HG03439 (cell line): ENCODE measurements around the gene CCDC9B.

Experiments
- ATAC-seq: cut with Tn5 transposase; IDR thresholded peaks from one replicate; pipeline ENCODE4 v1.9.1; 2021; ENCODE audit warnings: mild to moderate bottlenecking, moderate library complexity; ENCODE audit not compliant: unreplicated experiment

CCDC9B gene

DNA sequence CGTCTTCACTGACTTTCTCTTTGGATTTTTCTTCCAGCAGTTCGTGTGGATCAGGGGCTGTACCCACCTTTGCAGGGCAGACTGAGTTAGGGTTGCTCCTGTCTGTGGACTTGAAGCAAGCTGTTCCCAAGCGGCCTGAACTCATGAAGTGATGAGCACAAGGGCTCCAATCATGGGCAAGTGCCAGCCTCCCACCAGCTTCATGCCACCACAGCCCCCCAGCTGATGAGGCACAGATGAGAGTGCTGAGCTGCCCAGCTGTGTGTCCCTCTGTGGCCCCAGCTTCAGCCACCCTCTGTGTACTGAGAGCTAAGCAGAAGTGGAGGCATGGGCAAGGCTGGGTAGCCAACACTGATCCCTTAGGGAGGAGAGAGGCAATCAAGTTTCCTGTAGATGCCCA is 29.7 kb downstream of the CCDC9B start:
- no peak for ATAC-seq

DNA sequence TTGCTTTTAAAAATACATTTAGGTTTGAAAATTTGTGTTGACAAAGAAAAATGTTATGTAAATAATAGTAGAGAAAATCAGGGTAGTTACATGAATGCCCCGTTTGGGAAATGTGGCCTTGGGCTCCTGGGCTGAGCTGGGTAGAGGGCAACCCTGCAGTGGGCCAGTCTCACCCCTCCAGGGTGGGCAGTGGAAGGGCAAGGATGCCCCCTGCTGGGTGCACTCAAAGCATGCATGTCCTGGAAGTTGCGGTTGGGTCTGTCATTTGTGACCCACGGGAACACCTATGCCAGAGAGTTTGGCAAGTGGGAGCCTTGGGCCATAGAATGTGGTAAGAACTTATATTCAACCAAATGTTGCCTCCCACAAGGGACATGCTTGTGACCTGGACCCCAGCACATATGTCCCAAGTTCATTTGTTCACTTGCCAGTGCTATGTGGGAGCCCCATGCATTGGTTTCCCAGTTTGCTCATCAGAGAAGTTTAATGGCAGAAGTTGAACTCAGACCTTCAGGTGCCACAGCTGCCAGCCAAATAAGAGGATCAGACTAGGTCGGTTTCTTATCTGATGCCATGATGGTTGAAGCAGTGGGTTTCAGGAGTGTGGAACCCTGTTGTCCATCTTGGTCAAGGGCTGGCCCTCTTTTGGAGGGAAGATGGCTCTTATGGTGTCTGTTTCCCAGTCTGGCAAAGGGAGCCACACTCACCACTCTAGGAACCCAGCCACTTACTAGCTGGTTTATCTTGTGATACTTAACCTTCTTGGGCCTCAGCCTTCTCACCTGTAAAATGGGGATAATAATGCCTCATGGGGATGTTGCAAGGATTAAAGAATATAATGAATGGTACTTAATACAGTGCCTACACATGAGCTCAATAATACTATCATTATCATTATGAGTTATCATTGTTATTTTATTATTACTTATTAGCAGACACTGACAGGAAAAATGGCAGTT is 30.5 kb downstream of the CCDC9B start:
- ATAC-seq, result no peak

DNA sequence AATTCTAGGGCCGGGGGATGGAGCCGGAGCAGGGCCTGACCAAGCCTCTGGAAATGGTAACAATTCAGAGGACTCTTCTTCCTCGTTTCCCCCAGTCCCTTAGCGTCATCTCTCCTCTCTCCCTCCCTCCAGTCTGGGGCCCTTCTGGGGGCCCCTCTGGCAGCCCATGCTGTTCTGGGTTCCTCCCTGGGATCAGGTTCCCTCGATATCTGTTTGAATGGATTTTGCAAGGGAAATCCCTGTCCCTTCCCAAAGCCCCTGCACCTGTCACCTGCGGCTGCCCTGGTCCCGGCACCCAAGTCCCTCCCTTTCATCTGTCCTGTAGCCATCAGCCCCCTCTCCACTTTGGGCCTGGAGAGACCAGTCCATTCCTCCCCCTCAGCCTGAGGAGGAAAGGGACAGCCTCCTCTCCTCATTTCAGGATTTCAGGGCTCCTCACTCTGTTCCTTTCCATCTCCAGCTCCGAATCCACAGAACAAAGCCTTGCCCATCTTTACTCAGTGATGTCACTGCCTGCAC is 31.3 kb downstream of the CCDC9B start:
- ATAC-seq, result no peak

GRCh38 chr15:40307421-40308211 is 33.1 kb downstream of the CCDC9B start, which contains the start of gene PLCB2:
PLCB2 (minus strand) TSS chr15:40307935; CDS start chr15:40307672, 263 bp downstream.
- ATAC-seq, result no peak

DNA sequence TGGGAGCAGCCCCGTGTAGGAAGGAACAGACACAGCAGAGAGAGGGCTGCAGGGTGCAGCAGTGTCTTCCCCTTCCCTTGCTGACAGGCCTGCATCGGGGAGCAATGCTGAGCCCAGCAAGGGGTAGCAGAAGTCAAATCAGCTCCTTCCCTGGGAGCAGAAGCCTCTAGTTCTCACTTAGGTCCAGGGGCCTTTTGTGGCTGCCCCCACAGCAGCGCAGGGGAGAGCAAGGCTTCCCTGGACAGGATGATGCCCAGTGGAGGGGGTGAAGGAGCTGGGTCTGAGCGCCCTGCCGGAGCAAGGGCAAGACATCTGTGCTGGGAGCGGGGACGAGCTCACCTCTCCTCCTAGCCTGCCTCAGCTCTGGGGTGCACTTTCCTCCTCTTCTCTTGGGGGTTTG is 33.8 kb downstream of the CCDC9B start:
- no peak for ATAC-seq

DNA sequence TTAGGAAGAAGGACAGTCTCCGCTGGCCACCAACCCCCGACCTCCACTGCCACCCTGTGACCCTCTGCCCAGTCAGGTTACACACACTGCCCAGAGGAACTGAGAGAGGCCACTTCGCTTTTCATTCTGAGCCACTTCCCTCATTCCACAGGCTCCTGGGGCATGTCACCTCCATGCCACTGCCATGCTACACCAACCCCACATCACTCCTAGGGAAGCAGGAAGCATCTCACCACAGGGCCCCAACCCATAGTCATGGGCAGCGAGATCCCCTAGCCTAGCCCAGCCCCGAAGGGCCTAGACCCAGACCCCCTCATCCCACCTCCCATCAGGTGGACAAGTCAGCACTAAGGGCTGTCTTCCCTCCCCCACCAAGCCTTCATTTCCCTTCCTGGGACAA is 34.4 kb downstream of the CCDC9B start:
- no peak for ATAC-seq

DNA sequence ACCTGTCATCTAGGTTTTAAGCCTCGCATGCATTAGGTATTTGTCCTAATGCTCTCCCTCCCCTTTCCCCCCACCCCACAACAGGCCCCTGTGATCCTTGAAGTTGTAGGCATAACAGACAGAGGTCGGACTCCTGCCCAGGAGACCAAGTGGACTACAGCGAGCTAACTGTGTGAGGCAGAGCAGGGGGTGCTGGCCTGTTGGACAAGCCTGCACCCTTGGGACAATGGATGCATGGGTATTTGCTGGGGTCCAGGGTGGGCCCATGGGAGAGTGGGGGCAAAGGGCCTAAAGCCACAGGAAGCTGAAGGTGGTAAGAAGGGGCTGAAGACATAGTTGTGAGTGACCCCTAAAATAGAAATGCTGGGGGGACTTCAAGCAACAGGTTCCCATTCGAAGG is 35.5 kb downstream of the CCDC9B start:
- no peak for ATAC-seq

GRCh38 chr15:40303576-40303975 is 37.2 kb downstream of the CCDC9B start:
- ATAC-seq, result no peak

DNA sequence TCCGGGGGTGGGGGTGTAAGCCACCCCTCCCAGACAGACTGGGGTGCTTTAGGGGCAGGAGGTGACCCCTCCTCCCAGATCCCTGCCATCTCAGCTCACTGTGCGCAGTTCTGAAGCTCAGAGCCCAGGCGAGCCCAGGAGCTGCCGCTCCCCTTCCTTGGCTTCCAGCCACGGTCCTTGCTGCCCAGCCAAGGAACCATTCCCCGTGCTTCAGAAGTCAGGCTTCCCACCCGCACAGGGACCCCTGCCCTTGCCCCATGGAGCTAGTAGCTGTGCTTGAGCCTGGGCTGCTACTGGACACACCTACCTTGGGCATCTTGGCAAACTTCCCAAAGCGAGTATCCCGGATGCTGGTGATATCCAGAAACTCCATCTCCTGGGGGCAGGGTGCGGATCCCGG is 37.8 kb downstream of the CCDC9B start:
- no peak for ATAC-seq

DNA sequence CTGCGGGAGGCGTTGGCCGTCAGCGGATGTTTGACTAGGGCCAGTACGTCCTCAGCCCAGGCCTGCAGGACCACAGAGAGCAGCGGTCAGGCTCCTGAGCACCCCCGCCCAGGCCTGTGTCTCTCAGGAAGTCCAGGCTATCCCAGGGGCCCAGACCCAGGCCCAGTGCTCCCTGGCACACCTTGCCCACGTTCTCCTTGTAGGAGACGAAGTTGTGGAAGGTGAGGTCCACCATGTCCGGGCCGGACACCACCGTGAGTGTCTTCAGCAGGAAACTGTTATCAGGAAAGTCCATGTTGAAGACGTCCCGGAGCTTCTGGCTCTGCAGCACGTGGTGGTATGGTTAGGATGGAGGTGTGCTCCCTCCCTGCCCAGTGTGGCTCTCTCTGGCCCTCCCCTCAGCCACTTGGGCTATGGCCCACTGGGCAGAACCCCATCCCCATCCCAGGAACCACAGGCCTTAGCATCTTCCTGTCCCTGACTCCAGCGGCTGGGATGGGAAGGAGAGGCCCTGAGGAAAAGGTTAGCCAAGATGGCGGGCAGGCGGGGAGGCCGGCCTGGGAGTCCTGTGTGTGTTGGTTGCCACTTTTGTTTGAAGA is 38.4 kb downstream of the CCDC9B start:
- ATAC-seq, result no peak

DNA sequence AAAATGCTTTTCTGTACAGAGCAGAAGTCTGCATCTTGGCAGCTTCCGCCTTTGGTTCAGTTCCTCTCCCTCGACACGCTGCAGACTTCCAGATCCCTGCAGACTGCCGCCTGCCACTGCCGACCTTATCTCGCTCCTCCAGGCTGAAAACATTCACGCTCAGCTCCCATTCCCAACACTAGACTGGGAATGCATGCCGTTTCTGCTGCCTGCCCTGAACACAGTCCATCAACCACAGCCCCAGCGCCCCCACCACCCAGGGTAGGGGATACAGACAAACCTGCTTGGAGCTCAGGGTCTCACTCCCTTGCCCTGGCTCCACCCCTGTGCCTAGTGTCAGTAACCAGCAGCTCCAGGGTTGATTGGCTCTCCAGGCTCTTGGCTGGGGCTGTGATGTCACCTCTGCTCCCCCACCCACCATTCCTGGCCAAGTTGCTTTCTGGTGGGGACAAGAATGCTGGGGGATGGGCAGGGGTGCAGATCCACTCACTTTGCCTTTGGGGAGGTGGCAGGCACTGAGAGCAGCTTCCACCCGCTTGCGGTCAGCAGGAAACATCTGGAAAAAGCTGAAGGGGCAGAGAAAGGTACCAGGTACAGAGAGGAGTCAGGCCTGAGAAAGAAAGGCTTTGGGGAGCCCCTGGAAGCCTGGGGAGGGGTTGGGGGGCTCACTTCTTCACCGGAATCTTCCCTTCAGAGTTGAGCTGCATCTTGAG is 39.1 kb downstream of the CCDC9B start:
- ATAC-seq, result no peak

DNA sequence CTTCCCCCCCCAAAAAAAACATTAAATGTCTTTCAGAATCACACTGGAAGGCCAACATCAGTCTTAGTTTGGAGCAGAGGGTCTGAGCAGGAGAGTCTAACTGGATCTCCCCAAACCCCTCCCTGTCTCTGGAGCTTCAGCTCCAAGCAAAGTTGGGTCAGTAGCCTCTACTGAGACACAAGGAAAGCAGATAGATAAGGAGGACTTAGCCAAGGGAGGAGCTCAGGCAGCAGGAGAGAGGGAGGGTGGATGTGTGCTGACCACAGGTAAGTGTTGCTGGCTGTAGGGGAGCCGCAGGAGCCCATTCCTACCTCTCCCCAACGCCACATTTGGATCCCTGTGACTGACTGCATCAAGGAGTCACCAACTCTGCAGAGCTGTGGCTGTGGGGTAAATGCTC is 40.0 kb downstream of the CCDC9B start:
- no peak for ATAC-seq

DNA sequence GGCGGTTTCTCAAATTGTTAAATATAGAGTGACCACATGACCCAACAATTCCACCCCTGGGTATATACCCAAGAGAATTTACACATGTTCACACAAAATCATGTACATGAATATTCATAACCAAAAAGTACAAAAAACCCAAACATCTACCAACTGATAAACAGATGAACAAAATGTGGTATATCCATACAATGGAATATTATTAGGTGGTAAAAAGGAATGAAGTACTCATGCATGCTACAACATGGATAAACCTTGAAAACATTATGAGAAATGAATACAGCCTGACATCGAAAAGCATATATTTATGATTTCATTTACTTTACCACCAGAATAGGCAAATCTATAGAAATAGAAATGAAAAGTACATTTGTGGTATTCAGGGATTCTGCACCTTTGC is 40.4 kb downstream of the CCDC9B start:
- ATAC-seq, result no peak

DNA sequence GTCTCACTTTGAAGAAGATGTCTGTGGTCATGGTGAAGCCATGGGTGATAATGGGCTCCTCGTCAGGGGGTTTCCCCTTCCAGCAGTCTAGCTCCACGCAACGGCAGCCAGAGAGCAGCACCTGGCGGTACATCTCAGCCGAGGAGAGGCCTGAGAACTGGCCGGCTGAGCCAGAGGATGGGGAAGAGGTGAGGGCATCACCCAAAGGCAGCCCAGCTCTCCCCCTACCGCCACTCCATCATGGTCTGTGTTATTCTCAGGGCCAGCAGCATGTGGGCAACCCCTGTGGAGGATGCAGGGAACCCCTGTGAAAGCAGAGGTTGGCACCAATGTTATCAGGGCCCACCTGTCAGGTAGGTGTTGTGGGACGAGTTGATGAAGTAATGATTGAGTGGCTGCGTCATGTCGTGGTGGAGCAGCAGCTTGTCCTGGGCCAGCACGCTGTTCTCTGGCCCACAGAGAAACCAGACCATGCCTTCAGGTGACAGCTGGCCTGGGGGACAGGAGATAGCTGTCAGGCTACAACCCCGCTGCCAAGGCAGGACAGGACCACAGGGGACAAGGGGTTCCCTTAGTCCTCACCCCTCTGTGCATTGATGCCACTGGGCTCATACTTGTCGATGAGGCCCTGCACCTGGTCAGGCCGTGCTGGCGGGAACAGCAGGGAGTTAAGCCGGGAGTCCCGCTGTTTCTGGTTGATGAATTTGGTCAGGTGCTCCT is 42.4 kb downstream of the CCDC9B start:
- ATAC-seq, result no peak

DNA sequence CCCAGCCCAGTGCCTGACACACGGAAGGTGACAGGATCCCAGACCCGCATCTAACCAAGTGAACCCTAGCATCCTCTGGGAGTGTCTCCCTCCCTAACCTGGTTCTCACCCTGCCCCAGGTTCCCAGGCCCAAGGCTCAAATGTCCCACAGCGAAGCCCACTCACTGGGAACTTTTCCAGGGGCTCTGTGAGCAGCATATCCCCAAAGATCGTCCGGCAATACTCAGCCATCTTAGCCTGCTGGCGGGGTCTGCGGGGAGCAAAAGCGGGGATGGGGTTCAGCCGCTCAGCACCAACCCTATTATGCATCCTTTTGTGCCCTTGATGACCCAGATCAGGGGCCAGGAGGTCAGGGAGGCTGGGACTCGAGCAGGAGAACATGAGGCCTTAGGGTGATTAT is 43.4 kb downstream of the CCDC9B start:
- ATAC-seq, result no peak

GRCh38 chr15:40296561-40297230 is 44.0 kb downstream of the CCDC9B start:
- ATAC-seq, result no peak

GRCh38 chr15:40295877-40296560 is 44.7 kb downstream of the CCDC9B start:
- no peak for ATAC-seq

GRCh38 chr15:40295297-40295696 is 45.4 kb downstream of the CCDC9B start:
- ATAC-seq, result no peak
